ENCODE results near the gene TBL2. TPM values are rescaled to one million over a fixed set of nuclear protein-coding genes. Genes with fewer than 3 reads are reported as not detected.
"Not testable (repeated sequence)": the region's sequence is repeated elsewhere in the genome, so short reads cannot be mapped to it uniquely, and the experiment has no call there.

The TBL2 gene
- total RNA-seq, 2 donors from 2014 or later, result 14.3 to 24.8 TPM

DNA sequence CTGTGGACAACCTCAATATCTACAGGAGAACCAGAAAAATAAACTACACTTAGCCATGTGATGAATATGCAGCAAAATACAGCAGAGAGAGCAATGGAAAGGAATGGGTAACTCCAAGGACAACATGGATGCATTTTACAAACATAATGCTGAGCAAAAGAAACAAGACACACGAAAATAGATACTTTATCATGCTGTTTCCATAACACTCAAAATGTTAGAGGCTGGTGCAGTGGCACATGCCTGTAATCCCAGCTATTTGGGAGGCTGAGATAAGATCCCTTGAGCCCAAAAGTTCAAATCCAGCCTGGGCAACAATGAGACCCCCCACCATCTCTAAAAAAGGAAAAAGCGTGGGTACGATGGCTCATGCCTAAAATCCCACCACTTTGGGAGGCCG, 29.2 kb downstream of the TBL2 start:
- intact Hi-C loops (cut with DNase I), result no loop called here
- DNase-seq, result no peak
- no peak for ATAC-seq

- DNase-seq (no peak), ATAC-seq (no peak)
- intact Hi-C loops (cut with DNase I), result no loop called here
Measured at GRCh38 chr7:73547841-73548240, 30.5 kb downstream of the TBL2 start.

GRCh38 chr7:73544678-73545077, 33.7 kb downstream of the TBL2 start:
- no peak for ATAC-seq
- DNase-seq, result no peak
- intact Hi-C loops (cut with DNase I), result no loop called here

DNA sequence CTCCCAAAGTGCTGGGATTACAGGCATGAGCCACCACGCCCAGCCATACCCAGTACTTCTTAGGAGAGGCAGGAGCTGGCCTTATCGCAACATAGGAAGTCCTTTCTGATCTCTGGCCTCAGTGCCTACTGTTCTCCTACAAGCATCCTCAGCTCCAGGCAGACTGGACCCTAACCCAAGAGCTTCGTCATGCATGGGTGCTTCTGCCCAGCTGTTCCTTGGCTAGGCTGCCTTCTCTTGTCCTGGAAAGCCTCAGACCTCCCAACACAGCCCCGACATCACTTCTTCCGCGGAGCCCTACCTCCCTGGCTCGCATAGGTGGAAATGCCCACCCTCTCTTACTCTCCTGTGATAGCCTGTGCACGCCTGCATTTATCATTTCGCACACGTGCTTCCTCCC, 36.7 kb downstream of the TBL2 start:
- no peak for ATAC-seq
- intact Hi-C loops (cut with DNase I), result no loop called here
- no peak for DNase-seq

GRCh38 chr7:73539709-73540108, 38.7 kb downstream of the TBL2 start:
- no peak for ATAC-seq
- DNase-seq, result no peak
- intact Hi-C loops (cut with DNase I), result loop anchor here in 1 of 2 donors (10.0 kb wide), 1 partner anchor 65 kb away; no protein-coding TSS in a partner anchor

DNA sequence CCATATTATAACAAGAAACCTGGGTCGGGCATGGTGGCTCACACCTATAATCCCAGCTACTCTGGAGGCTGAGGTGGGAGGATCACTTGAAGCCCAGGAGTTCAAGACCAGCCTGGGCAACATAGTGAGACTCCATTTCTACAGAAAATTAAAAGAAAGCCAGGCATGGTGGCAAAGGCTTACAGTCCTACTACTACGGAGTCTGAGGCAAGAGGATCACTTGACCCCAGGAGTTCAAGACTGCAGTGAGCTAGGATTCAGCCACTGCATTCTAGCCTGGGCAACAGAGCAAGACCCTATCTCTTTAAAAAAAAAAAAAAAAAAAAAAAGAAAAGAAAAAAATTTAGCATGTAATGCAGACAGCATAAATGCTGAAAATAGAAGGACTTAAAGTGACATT, 39.9 kb downstream of the TBL2 start:
- not testable (repeated sequence) for ATAC-seq, DNase-seq
- intact Hi-C loops (cut with DNase I), result loop anchor here in 1 of 2 donors (10.0 kb wide), 1 partner anchor 64 kb away; no protein-coding TSS in a partner anchor

DNA sequence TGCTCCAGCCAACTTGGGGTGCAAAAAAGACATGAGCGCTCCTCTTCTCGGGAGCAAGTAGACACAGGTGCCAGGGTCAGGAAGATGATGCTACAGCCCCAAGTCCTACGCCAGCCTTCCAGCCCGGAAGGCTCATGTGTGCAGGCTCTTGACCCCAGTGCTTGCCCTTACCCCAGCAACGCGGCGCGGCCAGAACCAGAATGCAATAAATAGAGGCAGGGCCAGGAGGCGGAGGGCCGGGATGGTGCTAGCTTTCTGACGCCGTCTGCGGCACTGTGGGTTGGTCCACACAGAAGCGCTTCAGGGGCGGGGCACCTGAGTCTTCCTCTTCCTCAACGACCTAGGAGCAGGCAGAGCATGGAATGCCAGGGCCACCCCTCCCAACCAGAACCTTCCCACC, 41.3 kb downstream of the TBL2 start:
- intact Hi-C loops (cut with DNase I), result loop anchor here in 1 of 2 donors (10.0 kb wide), 1 partner anchor 62 kb away; no protein-coding TSS in a partner anchor
- ATAC-seq, result no peak
- no peak for DNase-seq

GRCh38 chr7:73536479-73536878, 41.9 kb downstream of the TBL2 start:
- ATAC-seq (no peak), DNase-seq (no peak)
- intact Hi-C loops (cut with DNase I), result loop anchor here in 1 of 2 donors (10.0 kb wide), 1 partner anchor 62 kb away; no protein-coding TSS in a partner anchor

DNA sequence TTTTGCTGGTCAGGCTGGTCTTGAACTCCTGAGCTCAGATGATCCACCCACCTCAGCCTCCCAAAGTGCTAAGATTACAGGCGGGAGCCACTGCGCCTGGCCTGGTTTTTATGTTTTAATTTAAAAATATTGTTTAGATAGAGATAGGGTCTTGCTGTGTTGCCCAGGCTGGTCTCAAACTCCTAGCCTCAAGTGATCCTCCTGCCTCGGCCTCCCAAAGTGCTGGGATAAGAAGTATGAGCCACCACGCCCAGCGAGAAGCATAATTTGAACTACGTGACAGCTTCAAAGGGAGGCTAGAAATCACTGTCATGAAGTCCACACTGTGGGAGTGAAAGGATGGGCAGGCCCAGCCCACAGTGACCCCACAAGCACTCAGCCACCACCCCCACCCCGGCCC, 42.5 kb downstream of the TBL2 start:
- DNase-seq, ATAC-seq: not testable (repeated sequence)
- intact Hi-C loops (cut with DNase I), result loop anchor here in 1 of 2 donors (10.0 kb wide), 1 partner anchor 61 kb away; no protein-coding TSS in a partner anchor

- ATAC-seq, result no peak
- DNase-seq, result no peak
- intact Hi-C loops (cut with DNase I), result loop anchor here in 1 of 2 donors (10.0 kb wide), 1 partner anchor 59 kb away; no protein-coding TSS in a partner anchor
Measured at GRCh38 chr7:73533742-73534141, 44.6 kb downstream of the TBL2 start.

DNA sequence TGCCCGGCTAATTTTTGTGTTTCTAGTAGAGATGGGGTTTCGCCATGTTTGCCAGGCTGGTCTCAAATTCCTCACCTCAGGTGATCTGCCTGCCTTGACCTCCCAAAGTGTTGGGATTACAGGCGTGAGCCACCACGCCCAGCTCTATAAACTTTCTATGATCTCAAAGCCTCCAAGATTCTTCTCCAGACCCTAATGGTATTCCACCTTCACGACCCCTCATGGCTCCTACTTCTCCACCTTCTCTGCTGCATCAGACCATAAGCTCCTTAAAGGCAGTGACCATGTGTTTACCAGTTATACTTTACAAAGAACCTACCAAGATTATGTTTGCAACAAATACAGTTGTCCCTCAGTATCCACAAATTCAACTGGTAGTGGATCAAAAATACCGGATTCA, 46.2 kb downstream of the TBL2 start:
- DNase-seq (no peak), ATAC-seq (no peak)
- intact Hi-C loops (cut with DNase I), result loop anchor here in 1 of 2 donors (10.0 kb wide), 1 partner anchor 57 kb away; no protein-coding TSS in a partner anchor

- ATAC-seq, result no peak
- no peak for DNase-seq
- intact Hi-C loops (cut with DNase I), result loop anchor here in 1 of 2 donors (10.0 kb wide), 1 partner anchor 56 kb away; no protein-coding TSS in a partner anchor
Measured at GRCh38 chr7:73530800-73531199, 47.6 kb downstream of the TBL2 start.

- intact Hi-C loops (cut with DNase I), result no loop called here
- DNase-seq, result no peak
- ATAC-seq, result no peak
Measured at GRCh38 chr7:73526896-73527821, 51.2 kb downstream of the TBL2 start.

GRCh38 chr7:73526158-73526494, 52.3 kb downstream of the TBL2 start:
- intact Hi-C loops (cut with DNase I), result not testable (repeated sequence)

GRCh38 chr7:73522105-73522872, 56.1 kb downstream of the TBL2 start, which contains the start of gene BAZ1B:
BAZ1B (minus strand) TSS chr7:73522293; CDS start chr7:73521933, 360 bp downstream.
- ATAC-seq, result peak; percentile 97 to 98
- DNase-seq, result peak; percentile 98
- intact Hi-C loops (cut with DNase I), result no loop called here

More at GRCh38 chr7:73526158-73526494, 52.3 kb downstream of the TBL2 start:
- not testable (repeated sequence) for DNase-seq, ATAC-seq

DNA sequence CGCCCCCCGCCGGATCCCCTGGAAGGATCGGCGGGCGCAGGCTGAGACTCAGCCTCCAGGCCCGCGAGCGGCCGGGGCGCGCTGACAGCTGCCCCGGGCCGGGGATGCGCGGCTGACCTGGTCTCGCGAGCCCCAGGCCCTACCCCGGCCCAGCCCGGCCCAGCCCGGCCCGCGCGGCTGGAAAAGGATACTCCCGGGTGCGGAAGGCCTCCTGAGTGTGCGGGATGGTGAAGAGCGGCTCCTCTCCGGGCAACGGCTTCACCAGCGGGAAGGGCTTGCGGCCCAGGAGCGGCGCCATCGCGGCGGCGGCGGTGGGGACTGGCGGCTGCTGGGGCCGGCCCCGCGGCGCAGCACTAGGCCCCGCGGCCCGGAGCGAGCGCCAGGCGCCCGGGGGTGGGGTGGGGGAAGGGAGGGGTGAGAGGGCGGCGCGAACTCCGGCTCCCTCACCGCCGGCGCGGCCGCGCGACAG, 56.7 kb downstream of the TBL2 start:
- DNase-seq, result no peak
- peak; percentile 76 to 85 for ATAC-seq
- intact Hi-C loops (cut with DNase I), result no loop called here

DNA sequence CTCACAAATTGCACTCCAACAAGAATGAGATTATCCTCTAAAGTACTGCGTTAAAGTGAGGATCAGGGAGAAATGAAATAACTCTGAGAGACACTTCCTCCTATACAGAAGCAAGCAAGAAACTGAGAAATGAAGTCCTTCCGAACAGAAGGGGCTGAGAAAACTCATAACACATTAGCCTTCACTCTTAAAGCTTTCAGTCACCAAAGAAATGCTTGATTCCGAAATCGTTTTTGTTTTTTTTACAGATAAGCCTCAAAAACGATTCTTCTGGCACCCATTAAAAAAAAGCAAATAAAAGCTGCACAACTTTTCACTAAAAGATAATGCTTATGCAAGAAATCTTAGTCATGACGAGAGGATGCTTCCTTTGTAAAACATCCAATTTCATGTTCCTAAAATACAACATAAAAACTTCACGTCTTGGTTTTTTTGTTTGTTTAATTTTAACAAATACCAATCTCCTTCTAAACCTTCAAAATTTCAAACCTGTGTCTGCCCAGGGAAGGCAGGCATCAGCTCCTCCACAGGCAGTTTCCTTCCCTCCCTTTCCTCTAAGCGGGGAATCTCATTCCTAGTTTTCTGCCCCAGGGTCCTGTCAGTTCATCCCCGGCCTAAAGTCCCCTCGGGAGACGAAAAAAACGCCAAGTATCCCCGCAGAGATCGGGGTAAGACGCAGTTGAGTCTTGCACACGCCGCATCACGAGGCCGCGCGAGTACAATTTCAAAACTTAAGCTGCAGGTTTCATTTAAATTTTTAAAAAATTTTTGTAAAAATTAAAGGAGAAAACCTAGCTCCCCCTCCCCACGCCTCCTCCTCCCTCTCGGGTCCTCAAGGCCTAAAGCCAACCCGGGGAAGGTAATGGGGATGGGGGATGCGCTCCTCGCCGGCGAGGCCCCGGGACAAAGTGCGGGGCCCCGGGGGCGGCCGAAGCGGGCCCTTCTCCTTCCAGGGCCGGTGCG, 57.4 kb downstream of the TBL2 start:
- no peak for ATAC-seq
- DNase-seq, result no peak
- intact Hi-C loops (cut with DNase I), result no loop called here

All from left cardiac atrium (tissue), 4 donors.